Thoracic aorta (tissue), 2 donors: ENCODE data around the gene WNK2. TPM values are rescaled to one million over a fixed set of nuclear protein-coding genes. Genes with fewer than 3 reads are reported as not detected.

Source experiments
- ATAC-seq: fragments of 150-250 bp; one replicate; pipeline ENCODE4 v1.8.0; 2017; ENCODE audit warnings: low read depth; ENCODE audit not compliant: insufficient number of reproducible peaks, low FRiP score
- DNase-seq: peaks from one replicate; pipeline ENCODE4 v3.0.0-alpha.2; 2020; ENCODE audit warnings: low spot score
- H3K27ac ChIP-seq, 2 donors: fragments of 200-600 bp; sonication (generic); 1 replicate in 1 of 2; 2 replicates in 1 of 2; pipeline ENCODE4 v1.5.1; 2016; ENCODE audit warnings: mild to moderate bottlenecking in 2 of 2, moderate library complexity in 2 of 2
- H3K27me3 ChIP-seq: fragments of 200-600 bp; sonication (generic); replicated peaks from 2 replicates; pipeline ENCODE4 v1.6.0; 2016; ENCODE audit warnings: mild to moderate bottlenecking; ENCODE audit not compliant: insufficient read depth
- H3K36me3 ChIP-seq: fragments of 200-600 bp; sonication (generic); one replicate; pipeline ENCODE4 v1.5.1; 2016
- H3K4me1 ChIP-seq, 2 donors: fragments of 200-600 bp; sonication (generic); 1 replicate in 1 of 2; 2 replicates in 1 of 2; pipeline versions ENCODE4 v1.5.1 to v1.6.0; 2016; ENCODE audit warnings: low read depth in 2 of 2, mild to moderate bottlenecking in 1 of 2; ENCODE audit not compliant: control insufficient read depth in 1 of 2
- H3K4me3 ChIP-seq: fragments of 200-600 bp; sonication (generic); 2 replicates; pipeline ENCODE4 v1.5.1; 2016; ENCODE audit warnings: mild to moderate bottlenecking
- H3K9me3 ChIP-seq: fragments of 200-600 bp; sonication (generic); 2 replicates; pipeline ENCODE4 v1.5.1; 2016
- CTCF ChIP-seq: fragments of 200-600 bp; sonication (generic); IDR thresholded peaks from one replicate; pipeline ENCODE4 v1.5.1; 2019; ENCODE audit warnings: antibody characterized with exemption
- total RNA-seq, 2 donors: library from RNA; depleted of rRNA; stranded (reverse); fragments of >200 nt; gene quantifications; one replicate each; pipeline versions ENCODE4 v1.1.0 to v1.2.3, GENCODE V29; 2016

Gene WNK2
- total RNA-seq, 2 donors from 2014 or later, result 0.95 to 4.7 TPM

- no peak for ATAC-seq
- H3K27ac ChIP-seq, result no peak overlapping the region
- no peak for TF ChIP-seq CTCF
Observed at GRCh38 chr9:93194641-93195040, 10.7 kb downstream of the WNK2 start.

GRCh38 chr9:93196096-93197055 is 12.4 kb downstream of the WNK2 start:
- no peak overlapping the region for H3K4me3 ChIP-seq
- H3K27me3 ChIP-seq, result no peaks in the 10 kb centered on the region
- no peak for DNase-seq
- ATAC-seq, result no peak
- TF ChIP-seq CTCF, result no peak
- no peaks in the 10 kb centered on the region for H3K36me3 ChIP-seq
- H3K4me1 ChIP-seq, result no peaks in the 10 kb centered on the region
- H3K27ac ChIP-seq, result no peak overlapping the region
- no peaks in the 10 kb centered on the region for H3K9me3 ChIP-seq

More at GRCh38 chr9:93194641-93195040, 10.7 kb downstream of the WNK2 start:
- no peak for DNase-seq
- Histone ChIP-seq H3K4me1 (no peaks in the 10 kb centered on the region), H3K9me3 (no peaks in the 10 kb centered on the region), H3K27me3 (no peaks in the 10 kb centered on the region), H3K36me3 (no peaks in the 10 kb centered on the region), H3K4me3 (no peak overlapping the region)

GRCh38 chr9:93197670-93198069 is 13.7 kb downstream of the WNK2 start:
- no peak for DNase-seq
- Histone ChIP-seq H3K9me3 (no peaks in the 10 kb centered on the region), H3K27me3 (no peaks in the 10 kb centered on the region), H3K4me1 (no peaks in the 10 kb centered on the region), H3K4me3 (no peak overlapping the region), H3K36me3 (no peaks in the 10 kb centered on the region), H3K27ac (no peak overlapping the region)
- TF ChIP-seq CTCF, result no peak
- ATAC-seq, result no peak

- H3K36me3 ChIP-seq, result no peaks in the 10 kb centered on the region
- no peaks in the 10 kb centered on the region for H3K4me1 ChIP-seq
- ATAC-seq, result no peak
- no peak for DNase-seq
- TF ChIP-seq CTCF, result no peak
- no peak overlapping the region for H3K4me3 ChIP-seq
- H3K27me3 ChIP-seq, result no peaks in the 10 kb centered on the region
- H3K9me3 ChIP-seq, result no peaks in the 10 kb centered on the region
- H3K27ac ChIP-seq, result no peak overlapping the region
Observed at GRCh38 chr9:93198117-93198837, 14.3 kb downstream of the WNK2 start.
